Measurements from ENCODE around the gene NPHP4.

The NPHP4 gene

DNA sequence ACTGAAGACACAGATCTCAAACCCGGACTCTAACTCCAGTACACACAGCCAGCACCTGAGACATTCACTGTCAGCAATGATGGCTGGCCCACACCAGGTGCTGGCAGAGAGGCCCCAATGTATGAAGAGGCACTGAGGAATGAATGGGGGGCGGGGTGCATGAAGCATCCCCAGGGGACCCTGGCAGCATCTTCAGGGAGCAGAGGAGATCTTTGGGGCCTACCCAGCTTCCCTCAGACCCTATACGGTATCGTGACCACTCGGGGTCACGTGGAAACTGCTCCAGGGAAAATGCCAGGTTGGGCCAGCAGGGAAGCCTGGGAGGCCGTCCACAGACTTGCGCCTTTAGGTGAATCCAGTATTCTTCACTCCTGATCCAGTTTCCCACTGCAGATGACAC is 84.3 kb downstream of the NPHP4 start:
- no peaks in the 10 kb centered on the region for H3K9me3 ChIP-seq (ENCODE audit: control insufficient read depth in 1 of 2, low read length in 2 of 2)
- no peaks in the 10 kb centered on the region for H3K27me3 ChIP-seq (ENCODE audit: low read depth, low read length)
- no peak overlapping the region for H3K27ac ChIP-seq (ENCODE audit: low read length)
- no peaks in the 10 kb centered on the region for H3K4me1 ChIP-seq (ENCODE audit: control insufficient read depth in 1 of 2, insufficient read depth in 2 of 2, low read length in 2 of 2)
- no peak overlapping the region for H3K4me3 ChIP-seq (ENCODE audit: low read depth in 1 of 2, low read length in 2 of 2)
- H3K36me3 ChIP-seq (ENCODE audit: control insufficient read depth in 1 of 2, insufficient read depth in 2 of 2, low read length in 2 of 2) = peaks cover 0 to 30% of the 10 kb centered on the region in 2 donors

- Histone ChIP-seq H3K36me3 (ENCODE audit: control insufficient read depth in 1 of 2, insufficient read depth in 2 of 2, low read length in 2 of 2) (peaks cover 0 to 30% of the 10 kb centered on the region in 2 donors), H3K27ac (ENCODE audit: low read length) (no peak overlapping the region), H3K4me3 (ENCODE audit: low read depth in 1 of 2, low read length in 2 of 2) (no peak overlapping the region), H3K4me1 (ENCODE audit: control insufficient read depth in 1 of 2, insufficient read depth in 2 of 2, low read length in 2 of 2) (no peaks in the 10 kb centered on the region), H3K27me3 (ENCODE audit: low read depth, low read length) (no peaks in the 10 kb centered on the region), H3K9me3 (ENCODE audit: control insufficient read depth in 1 of 2, low read length in 2 of 2) (no peaks in the 10 kb centered on the region)
Measured at GRCh38 chr1:5907386-5907785, 84.8 kb downstream of the NPHP4 start.

DNA sequence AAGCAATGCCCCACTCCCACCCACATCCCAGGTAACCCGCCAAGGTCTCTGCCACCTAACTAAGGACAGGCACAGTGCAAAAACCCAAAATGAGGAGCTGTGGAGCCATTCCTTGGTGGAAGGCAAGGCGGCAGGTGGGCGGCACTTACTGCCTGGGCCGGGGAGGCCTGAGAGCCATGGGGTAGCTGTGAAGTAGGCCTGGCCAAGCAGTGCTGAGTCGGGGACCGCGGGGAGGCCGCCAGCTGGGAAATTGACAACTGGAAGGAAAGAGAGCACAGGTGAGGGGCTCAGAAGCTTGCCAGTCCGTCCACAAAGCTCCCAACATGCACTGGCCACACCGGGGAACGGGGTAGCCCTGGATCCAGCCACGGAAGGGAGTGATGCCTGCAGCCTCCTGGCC is 85.3 kb downstream of the NPHP4 start:
- Histone ChIP-seq H3K36me3 (ENCODE audit: control insufficient read depth in 1 of 2, insufficient read depth in 2 of 2, low read length in 2 of 2) (peaks cover 0 to 29% of the 10 kb centered on the region in 2 donors), H3K27ac (ENCODE audit: low read length) (no peak overlapping the region), H3K4me3 (ENCODE audit: low read depth in 1 of 2, low read length in 2 of 2) (no peak overlapping the region), H3K9me3 (ENCODE audit: control insufficient read depth in 1 of 2, low read length in 2 of 2) (no peaks in the 10 kb centered on the region), H3K27me3 (ENCODE audit: low read depth, low read length) (no peaks in the 10 kb centered on the region), H3K4me1 (ENCODE audit: control insufficient read depth in 1 of 2, insufficient read depth in 2 of 2, low read length in 2 of 2) (no peaks in the 10 kb centered on the region)

DNA sequence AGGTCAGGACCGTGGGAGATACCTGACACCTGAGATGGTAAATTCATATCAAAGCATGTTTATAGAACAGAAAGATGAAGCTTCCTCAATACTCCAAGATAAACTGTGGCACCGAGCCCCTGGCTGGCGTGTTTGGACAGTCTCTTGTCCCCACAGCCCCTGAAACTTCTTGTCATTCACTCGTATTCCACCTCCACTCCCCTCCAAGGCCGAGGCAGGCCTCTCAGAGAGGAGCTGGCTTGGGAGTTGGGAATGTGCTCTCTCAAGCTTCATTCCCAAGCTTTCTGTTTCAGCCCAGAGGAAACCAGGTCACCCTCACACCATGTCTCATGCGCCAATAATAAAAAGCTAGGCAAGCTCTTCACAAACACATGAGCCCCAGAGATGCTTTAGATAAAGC is 86.1 kb downstream of the NPHP4 start:
- Histone ChIP-seq H3K27me3 (ENCODE audit: low read depth, low read length) (no peaks in the 10 kb centered on the region), H3K27ac (ENCODE audit: low read length) (no peak overlapping the region), H3K9me3 (ENCODE audit: control insufficient read depth in 1 of 2, low read length in 2 of 2) (no peaks in the 10 kb centered on the region), H3K36me3 (ENCODE audit: control insufficient read depth in 1 of 2, insufficient read depth in 2 of 2, low read length in 2 of 2) (peaks cover 0 to 25% of the 10 kb centered on the region in 2 donors), H3K4me3 (ENCODE audit: low read depth in 1 of 2, low read length in 2 of 2) (no peak overlapping the region), H3K4me1 (ENCODE audit: control insufficient read depth in 1 of 2, insufficient read depth in 2 of 2, low read length in 2 of 2) (no peaks in the 10 kb centered on the region)

DNA sequence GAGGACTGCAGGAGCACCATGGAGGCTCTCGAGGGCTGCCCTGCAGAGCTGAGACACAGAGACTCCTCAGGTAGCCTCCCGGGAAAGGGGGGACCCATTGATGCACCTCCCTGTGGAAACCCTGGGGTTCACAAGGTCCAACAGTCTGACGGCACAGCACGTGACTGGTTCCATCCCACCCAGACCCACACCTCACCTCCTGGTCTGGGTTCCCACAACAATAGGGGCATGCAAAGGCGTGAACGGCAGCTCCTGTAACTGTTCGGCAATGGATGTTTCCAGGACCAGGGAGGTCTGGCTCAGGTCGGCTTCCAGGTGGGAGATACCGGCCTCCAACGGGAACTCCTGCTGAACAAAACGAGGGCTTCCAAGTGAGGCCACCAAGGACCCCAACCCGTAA is 86.8 kb downstream of the NPHP4 start:
- Histone ChIP-seq H3K9me3 (ENCODE audit: control insufficient read depth in 1 of 2, low read length in 2 of 2) (no peaks in the 10 kb centered on the region), H3K36me3 (ENCODE audit: control insufficient read depth in 1 of 2, insufficient read depth in 2 of 2, low read length in 2 of 2) (peaks cover 0 to 25% of the 10 kb centered on the region in 2 donors), H3K27me3 (ENCODE audit: low read depth, low read length) (no peaks in the 10 kb centered on the region), H3K4me1 (ENCODE audit: control insufficient read depth in 1 of 2, insufficient read depth in 2 of 2, low read length in 2 of 2) (no peaks in the 10 kb centered on the region), H3K4me3 (ENCODE audit: low read depth in 1 of 2, low read length in 2 of 2) (no peak overlapping the region), H3K27ac (ENCODE audit: low read length) (no peak overlapping the region)

DNA sequence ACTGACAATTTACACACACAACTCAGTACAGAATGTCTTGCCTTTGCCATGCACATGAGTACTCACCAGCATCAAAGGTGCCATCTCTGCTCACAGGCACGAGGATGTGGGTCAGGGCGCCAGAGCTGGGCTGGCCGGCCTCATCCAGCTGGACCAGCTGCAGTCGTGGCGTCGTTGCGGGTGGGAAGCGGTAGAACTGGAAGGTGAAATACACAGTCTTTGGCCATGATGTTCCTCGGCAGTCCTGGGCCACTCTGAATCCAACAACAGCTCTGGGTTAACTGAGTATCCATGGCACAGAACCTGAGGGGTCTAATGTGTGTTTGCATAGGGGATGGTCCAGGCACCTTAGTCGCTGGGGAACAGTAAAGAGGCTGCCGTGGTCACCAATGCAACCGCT is 87.7 kb downstream of the NPHP4 start:
- peaks cover 0 to 25% of the 10 kb centered on the region in 2 donors for H3K36me3 ChIP-seq (ENCODE audit: control insufficient read depth in 1 of 2, insufficient read depth in 2 of 2, low read length in 2 of 2)
- H3K9me3 ChIP-seq (ENCODE audit: control insufficient read depth in 1 of 2, low read length in 2 of 2) = no peaks in the 10 kb centered on the region
- H3K27me3 ChIP-seq (ENCODE audit: low read depth, low read length) = no peaks in the 10 kb centered on the region
- H3K4me1 ChIP-seq (ENCODE audit: control insufficient read depth in 1 of 2, insufficient read depth in 2 of 2, low read length in 2 of 2) = no peaks in the 10 kb centered on the region
- no peak overlapping the region for H3K4me3 ChIP-seq (ENCODE audit: low read depth in 1 of 2, low read length in 2 of 2)
- no peak overlapping the region for H3K27ac ChIP-seq (ENCODE audit: low read length)

DNA sequence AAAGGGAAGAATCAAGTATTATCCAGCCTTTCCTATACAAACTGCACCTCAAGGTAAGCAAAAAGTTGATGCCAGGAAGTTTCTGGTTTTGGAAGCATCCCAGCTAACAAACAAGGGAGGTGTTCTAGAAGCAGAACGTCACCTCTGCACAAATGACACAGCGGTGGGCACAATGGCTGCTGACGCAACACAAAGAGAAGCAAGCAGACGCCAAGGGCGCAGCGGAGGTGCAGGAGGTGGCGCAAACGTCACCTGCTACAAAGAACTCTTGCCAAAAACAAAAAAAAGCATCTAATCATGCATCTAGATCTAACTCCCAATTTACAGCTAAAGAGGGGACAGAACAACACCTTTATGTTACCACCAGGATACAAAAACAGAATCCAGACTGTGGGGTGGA is 88.5 kb downstream of the NPHP4 start:
- H3K4me1 ChIP-seq (ENCODE audit: control insufficient read depth in 1 of 2, insufficient read depth in 2 of 2, low read length in 2 of 2) = no peaks in the 10 kb centered on the region
- H3K27ac ChIP-seq (ENCODE audit: low read length) = no peak overlapping the region
- H3K27me3 ChIP-seq (ENCODE audit: low read depth, low read length) = no peaks in the 10 kb centered on the region
- H3K36me3 ChIP-seq (ENCODE audit: control insufficient read depth in 1 of 2, insufficient read depth in 2 of 2, low read length in 2 of 2) = peaks cover 0 to 25% of the 10 kb centered on the region in 2 donors
- no peak overlapping the region for H3K4me3 ChIP-seq (ENCODE audit: low read depth in 1 of 2, low read length in 2 of 2)
- no peaks in the 10 kb centered on the region for H3K9me3 ChIP-seq (ENCODE audit: control insufficient read depth in 1 of 2, low read length in 2 of 2)

- H3K27me3 ChIP-seq (ENCODE audit: low read depth, low read length) = no peaks in the 10 kb centered on the region
- H3K4me1 ChIP-seq (ENCODE audit: control insufficient read depth in 1 of 2, insufficient read depth in 2 of 2, low read length in 2 of 2) = no peaks in the 10 kb centered on the region
- H3K36me3 ChIP-seq (ENCODE audit: control insufficient read depth in 1 of 2, insufficient read depth in 2 of 2, low read length in 2 of 2) = peaks cover 0 to 32% of the 10 kb centered on the region in 2 donors
- no peaks in the 10 kb centered on the region for H3K9me3 ChIP-seq (ENCODE audit: control insufficient read depth in 1 of 2, low read length in 2 of 2)
- H3K4me3 ChIP-seq (ENCODE audit: low read depth in 1 of 2, low read length in 2 of 2) = no peak overlapping the region
- no peak overlapping the region for H3K27ac ChIP-seq (ENCODE audit: low read length)
Measured at GRCh38 chr1:5903031-5903430, 89.2 kb downstream of the NPHP4 start.

DNA sequence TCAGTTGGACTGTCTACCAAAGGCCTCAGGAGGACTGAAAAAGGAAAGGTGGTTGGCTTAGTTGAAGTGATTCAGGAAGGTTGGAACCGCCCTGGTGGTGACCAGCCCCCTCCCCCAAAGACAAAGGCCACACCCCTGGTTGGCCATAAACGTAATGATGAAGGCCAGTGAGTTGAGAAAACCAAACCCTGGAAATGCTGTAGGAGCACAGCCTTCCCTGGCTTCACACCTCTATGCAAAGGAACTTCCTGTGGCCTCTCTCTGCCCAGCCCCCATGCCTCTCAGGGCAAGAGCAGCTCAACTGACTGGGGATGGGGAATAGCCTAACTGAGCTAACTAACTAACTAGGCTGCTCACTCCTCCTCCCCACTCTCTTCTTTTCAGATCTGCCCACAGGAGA is 90.4 kb downstream of the NPHP4 start:
- H3K36me3 ChIP-seq (ENCODE audit: control insufficient read depth in 1 of 2, insufficient read depth in 2 of 2, low read length in 2 of 2) = peaks cover 7 to 41% of the 10 kb centered on the region in 2 donors
- no peaks in the 10 kb centered on the region for H3K27me3 ChIP-seq (ENCODE audit: low read depth, low read length)
- H3K9me3 ChIP-seq (ENCODE audit: control insufficient read depth in 1 of 2, low read length in 2 of 2) = no peaks in the 10 kb centered on the region
- H3K4me3 ChIP-seq (ENCODE audit: low read depth in 1 of 2, low read length in 2 of 2) = no peak overlapping the region
- H3K27ac ChIP-seq (ENCODE audit: low read length) = no peak overlapping the region
- H3K4me1 ChIP-seq (ENCODE audit: control insufficient read depth in 1 of 2, insufficient read depth in 2 of 2, low read length in 2 of 2) = no peaks in the 10 kb centered on the region

- Histone ChIP-seq H3K27ac (ENCODE audit: low read length) (no peak overlapping the region), H3K4me3 (ENCODE audit: low read depth in 1 of 2, low read length in 2 of 2) (no peak overlapping the region), H3K9me3 (ENCODE audit: control insufficient read depth in 1 of 2, low read length in 2 of 2) (no peaks in the 10 kb centered on the region), H3K27me3 (ENCODE audit: low read depth, low read length) (no peaks in the 10 kb centered on the region), H3K4me1 (ENCODE audit: control insufficient read depth in 1 of 2, insufficient read depth in 2 of 2, low read length in 2 of 2) (no peaks in the 10 kb centered on the region), H3K36me3 (ENCODE audit: control insufficient read depth in 1 of 2, insufficient read depth in 2 of 2, low read length in 2 of 2) (peaks cover 7 to 45% of the 10 kb centered on the region in 2 donors)
Measured at GRCh38 chr1:5901150-5901549, 91.1 kb downstream of the NPHP4 start.

DNA sequence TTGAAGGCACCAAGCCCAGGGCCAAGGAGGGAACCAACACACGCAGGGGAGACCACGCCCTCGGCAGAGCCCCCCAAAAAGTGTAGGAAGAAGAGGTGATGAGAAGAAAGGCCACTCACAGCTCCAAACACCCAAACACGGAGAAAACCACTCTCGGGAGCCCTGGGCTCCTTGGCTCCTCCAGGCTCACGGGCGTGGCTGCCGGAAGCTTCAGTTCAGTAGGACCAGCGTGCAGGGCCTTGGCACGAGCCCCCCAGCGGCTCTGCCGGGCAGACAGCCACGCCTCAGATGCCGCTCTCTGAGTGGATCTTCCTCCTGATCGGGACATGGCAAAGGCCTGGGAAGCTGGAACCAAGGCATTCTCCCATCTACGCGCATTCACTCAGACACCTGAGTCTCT is 94.0 kb downstream of the NPHP4 start:
- no peak overlapping the region for H3K4me3 ChIP-seq (ENCODE audit: low read depth in 1 of 2, low read length in 2 of 2)
- H3K36me3 ChIP-seq (ENCODE audit: control insufficient read depth in 1 of 2, insufficient read depth in 2 of 2, low read length in 2 of 2) = peaks cover 7 to 23% of the 10 kb centered on the region in 2 donors
- H3K27me3 ChIP-seq (ENCODE audit: low read depth, low read length) = no peaks in the 10 kb centered on the region
- H3K9me3 ChIP-seq (ENCODE audit: control insufficient read depth in 1 of 2, low read length in 2 of 2) = no peaks in the 10 kb centered on the region
- H3K27ac ChIP-seq (ENCODE audit: low read length) = no peak overlapping the region
- no peaks in the 10 kb centered on the region for H3K4me1 ChIP-seq (ENCODE audit: control insufficient read depth in 1 of 2, insufficient read depth in 2 of 2, low read length in 2 of 2)

Measured in muscle layer of duodenum (tissue), 2 donors.